Smooth muscle cell (in vitro differentiated cells): ENCODE measurements around the gene CTPS1. TPM values are rescaled to one million over a fixed set of nuclear protein-coding genes. Genes with fewer than 3 reads are reported as not detected.

Source experiments
- DNase-seq: peaks from one replicate; lab custom pipeline; 2025; ENCODE audit not compliant: unreplicated experiment; lab: John Stamatoyannopoulos, UW
- H2AFZ ChIP-seq: fragments of 200-600 bp; sonication (generic); 2 replicates; pipeline ENCODE4 v1.6.0; 2016; ENCODE audit warnings: antibody characterized with exemption, low read depth, mild to moderate bottlenecking
- H3F3A ChIP-seq: fragments of 200-600 bp; sonication (generic); 2 replicates; pipeline ENCODE4 v1.6.0; 2017; ENCODE audit warnings: antibody characterized with exemption, low read depth
- H3K27ac ChIP-seq: fragments of 200-600 bp; sonication (generic); 2 replicates; pipeline ENCODE4 v1.5.1; 2016; ENCODE audit warnings: low read depth, mild to moderate bottlenecking
- H3K27me3 ChIP-seq: fragments of 200-600 bp; sonication (generic); 2 replicates; pipeline ENCODE4 v1.6.1; 2016; ENCODE audit warnings: low read depth, mild to moderate bottlenecking
- H3K36me3 ChIP-seq: fragments of 200-600 bp; sonication (generic); 2 replicates; pipeline ENCODE4 v1.5.1; 2016; ENCODE audit warnings: low read depth
- H3K4me1 ChIP-seq: fragments of 200-600 bp; sonication (generic); 2 replicates; pipeline ENCODE4 v1.5.1; 2016; ENCODE audit warnings: low read depth
- H3K4me2 ChIP-seq: fragments of 200-600 bp; sonication (generic); 2 replicates; pipeline ENCODE4 v1.6.0; 2016; ENCODE audit warnings: mild to moderate bottlenecking
- H3K4me3 ChIP-seq: fragments of 200-600 bp; sonication (generic); 2 replicates; pipeline ENCODE4 v1.5.1; 2016; ENCODE audit warnings: mild to moderate bottlenecking
- H3K79me2 ChIP-seq: fragments of 200-600 bp; sonication (generic); 2 replicates; pipeline ENCODE4 v1.6.0; 2016; ENCODE audit warnings: low read depth, mild to moderate bottlenecking
- H3K9ac ChIP-seq: fragments of 200-600 bp; sonication (generic); 2 replicates; pipeline ENCODE4 v1.6.0; 2016; ENCODE audit warnings: low read depth
- H3K9me3 ChIP-seq: fragments of 200-600 bp; sonication (generic); replicated peaks from 2 replicates; pipeline ENCODE4 v1.5.1; 2016; ENCODE audit warnings: low read depth
- H4K20me1 ChIP-seq: fragments of 200-600 bp; sonication (generic); 2 replicates; pipeline ENCODE4 v1.6.0; 2016; ENCODE audit warnings: low read depth
- WGBS: methylation state at CpG from one replicate; pipeline ENCODE4 v1.1.7; 2016; ENCODE audit warnings: low lambda C conversion rate; 5-methylcytosine and 5-hydroxymethylcytosine counted together
- polyA plus RNA-seq: library from polyadenylated mRNA; unstranded; fragments of >200 nt; fragmentation: Nextera tagmentation; extraction: Ambion mirVana; gene quantifications from 2 replicates; pipeline ENCODE4 v1.2.1, GENCODE V29; 2016
- total RNA-seq: library from RNA; depleted of rRNA; stranded (reverse); fragments of >200 nt; gene quantifications from 2 replicates; pipeline ENCODE4 v1.2.3, GENCODE V29; 2014
- TF ChIP-seq, protein P1 (sequence below): fragments of 200-600 bp; sonication (generic); IDR thresholded peaks from 2 replicates; pipeline ENCODE4 v1.5.1; 2017; ENCODE audit warnings: borderline replicate concordance, mild to moderate bottlenecking, antibody characterized with exemption; ENCODE audit not compliant: insufficient read depth, poor library complexity, severe bottlenecking

The CTPS1 gene
- total and polyA plus RNA-seq, 2 experiments from 2014 or later = 20.9 to 24.4 TPM

GRCh38 chr1:41018018-41018410, 38.5 kb downstream of the CTPS1 start:
- H3K4me1 ChIP-seq = no peaks in the 10 kb centered on the region
- no peaks in the 10 kb centered on the region for H3K9me3 ChIP-seq
- no peak overlapping the region for H3K9ac ChIP-seq
- TF ChIP-seq, protein P1, sequence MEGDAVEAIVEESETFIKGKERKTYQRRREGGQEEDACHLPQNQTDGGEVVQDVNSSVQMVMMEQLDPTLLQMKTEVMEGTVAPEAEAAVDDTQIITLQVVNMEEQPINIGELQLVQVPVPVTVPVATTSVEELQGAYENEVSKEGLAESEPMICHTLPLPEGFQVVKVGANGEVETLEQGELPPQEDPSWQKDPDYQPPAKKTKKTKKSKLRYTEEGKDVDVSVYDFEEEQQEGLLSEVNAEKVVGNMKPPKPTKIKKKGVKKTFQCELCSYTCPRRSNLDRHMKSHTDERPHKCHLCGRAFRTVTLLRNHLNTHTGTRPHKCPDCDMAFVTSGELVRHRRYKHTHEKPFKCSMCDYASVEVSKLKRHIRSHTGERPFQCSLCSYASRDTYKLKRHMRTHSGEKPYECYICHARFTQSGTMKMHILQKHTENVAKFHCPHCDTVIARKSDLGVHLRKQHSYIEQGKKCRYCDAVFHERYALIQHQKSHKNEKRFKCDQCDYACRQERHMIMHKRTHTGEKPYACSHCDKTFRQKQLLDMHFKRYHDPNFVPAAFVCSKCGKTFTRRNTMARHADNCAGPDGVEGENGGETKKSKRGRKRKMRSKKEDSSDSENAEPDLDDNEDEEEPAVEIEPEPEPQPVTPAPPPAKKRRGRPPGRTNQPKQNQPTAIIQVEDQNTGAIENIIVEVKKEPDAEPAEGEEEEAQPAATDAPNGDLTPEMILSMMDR = no peak
- H3K36me3 ChIP-seq = no peaks in the 10 kb centered on the region
- peaks cover 4% of the 10 kb centered on the region for H3F3A ChIP-seq
- no peaks in the 10 kb centered on the region for H3K27me3 ChIP-seq
- WGBS = 98% methylated on average over 8 of the region's 8 CpGs
- no peaks in the 10 kb centered on the region for H4K20me1 ChIP-seq
- no peak for DNase-seq
- no peak overlapping the region for H3K4me3 ChIP-seq
- H3K4me2 ChIP-seq = no peak overlapping the region
- H2AFZ ChIP-seq = no peak overlapping the region
- H3K79me2 ChIP-seq = no peaks in the 10 kb centered on the region
- no peak overlapping the region for H3K27ac ChIP-seq

GRCh38 chr1:41019353-41019745, 39.9 kb downstream of the CTPS1 start:
- DNase-seq = no peak
- no peak overlapping the region for H3K9ac ChIP-seq
- no peak overlapping the region for H3K4me3 ChIP-seq
- H2AFZ ChIP-seq = no peak overlapping the region
- no peaks in the 10 kb centered on the region for H3K27me3 ChIP-seq
- 95% methylated on average over 2 of the region's 2 CpGs for WGBS
- H3K36me3 ChIP-seq = no peaks in the 10 kb centered on the region
- no peaks in the 10 kb centered on the region for H3K9me3 ChIP-seq
- H4K20me1 ChIP-seq = no peaks in the 10 kb centered on the region
- peaks cover 4% of the 10 kb centered on the region for H3F3A ChIP-seq
- no peaks in the 10 kb centered on the region for H3K4me1 ChIP-seq
- H3K79me2 ChIP-seq = no peaks in the 10 kb centered on the region
- no peak overlapping the region for H3K4me2 ChIP-seq
- TF ChIP-seq, protein P1 = no peak
- H3K27ac ChIP-seq = no peak overlapping the region

DNA sequence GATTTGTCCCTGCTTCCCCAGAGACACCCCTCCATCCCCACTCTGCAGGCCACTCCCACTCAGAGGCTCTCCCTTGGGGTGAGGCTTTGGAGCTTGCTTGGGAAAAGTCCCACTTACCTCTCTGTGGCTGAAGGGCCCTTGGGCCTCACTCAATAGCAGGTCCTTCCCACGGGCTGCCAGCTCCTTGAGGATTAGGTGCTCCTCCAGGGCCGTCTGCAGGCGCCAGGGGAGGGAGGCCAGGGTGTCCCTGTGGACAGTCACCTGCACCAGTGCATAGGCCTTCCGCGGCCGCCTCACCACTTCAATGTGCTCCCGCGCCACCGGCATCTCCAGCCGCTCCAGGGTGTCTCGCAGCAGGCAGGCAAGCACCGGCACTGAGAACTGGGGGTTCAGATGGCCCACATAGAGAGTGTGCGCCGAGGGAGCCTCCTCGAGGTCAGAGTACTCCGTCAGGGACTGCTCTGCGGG, 40.6 kb downstream of the CTPS1 start:
- H3F3A ChIP-seq = peaks cover 4% of the 10 kb centered on the region
- H3K27me3 ChIP-seq = no peaks in the 10 kb centered on the region
- 94% methylated on average over 17 of the region's 17 CpGs for WGBS
- H3K4me1 ChIP-seq = no peaks in the 10 kb centered on the region
- no peaks in the 10 kb centered on the region for H3K36me3 ChIP-seq
- H3K27ac ChIP-seq = no peak overlapping the region
- no peaks in the 10 kb centered on the region for H4K20me1 ChIP-seq
- H3K9ac ChIP-seq = no peak overlapping the region
- H3K4me3 ChIP-seq = no peak overlapping the region
- DNase-seq = no peak
- H3K79me2 ChIP-seq = no peaks in the 10 kb centered on the region
- no peak overlapping the region for H2AFZ ChIP-seq
- H3K9me3 ChIP-seq = no peaks in the 10 kb centered on the region
- TF ChIP-seq, protein P1 = no peak
- H3K4me2 ChIP-seq = no peak overlapping the region

- Histone ChIP-seq H3K79me2 (no peaks in the 10 kb centered on the region), H3F3A (peaks cover 4% of the 10 kb centered on the region), H3K36me3 (no peaks in the 10 kb centered on the region), H3K9ac (no peak overlapping the region), H3K9me3 (no peaks in the 10 kb centered on the region), H4K20me1 (no peaks in the 10 kb centered on the region), H3K4me2 (no peak overlapping the region), H3K4me1 (no peaks in the 10 kb centered on the region), H2AFZ (no peak overlapping the region), H3K4me3 (no peak overlapping the region), H3K27me3 (no peaks in the 10 kb centered on the region), H3K27ac (no peak overlapping the region)
- TF ChIP-seq, protein P1 = no peak
- WGBS = 65% methylated on average over 3 of the region's 3 CpGs
- no peak for DNase-seq
Measured at GRCh38 chr1:41020654-41021053, 41.2 kb downstream of the CTPS1 start.
